NCI-H2196 treated with DMSO at 0.1 percent for 48 hours (cell line): ENCODE data around the gene RBX1.

Experiments
- DNase-seq: peaks from one replicate; lab custom pipeline; 2025; ENCODE audit not compliant: unreplicated experiment; lab: John Stamatoyannopoulos, UW

The RBX1 gene

DNA sequence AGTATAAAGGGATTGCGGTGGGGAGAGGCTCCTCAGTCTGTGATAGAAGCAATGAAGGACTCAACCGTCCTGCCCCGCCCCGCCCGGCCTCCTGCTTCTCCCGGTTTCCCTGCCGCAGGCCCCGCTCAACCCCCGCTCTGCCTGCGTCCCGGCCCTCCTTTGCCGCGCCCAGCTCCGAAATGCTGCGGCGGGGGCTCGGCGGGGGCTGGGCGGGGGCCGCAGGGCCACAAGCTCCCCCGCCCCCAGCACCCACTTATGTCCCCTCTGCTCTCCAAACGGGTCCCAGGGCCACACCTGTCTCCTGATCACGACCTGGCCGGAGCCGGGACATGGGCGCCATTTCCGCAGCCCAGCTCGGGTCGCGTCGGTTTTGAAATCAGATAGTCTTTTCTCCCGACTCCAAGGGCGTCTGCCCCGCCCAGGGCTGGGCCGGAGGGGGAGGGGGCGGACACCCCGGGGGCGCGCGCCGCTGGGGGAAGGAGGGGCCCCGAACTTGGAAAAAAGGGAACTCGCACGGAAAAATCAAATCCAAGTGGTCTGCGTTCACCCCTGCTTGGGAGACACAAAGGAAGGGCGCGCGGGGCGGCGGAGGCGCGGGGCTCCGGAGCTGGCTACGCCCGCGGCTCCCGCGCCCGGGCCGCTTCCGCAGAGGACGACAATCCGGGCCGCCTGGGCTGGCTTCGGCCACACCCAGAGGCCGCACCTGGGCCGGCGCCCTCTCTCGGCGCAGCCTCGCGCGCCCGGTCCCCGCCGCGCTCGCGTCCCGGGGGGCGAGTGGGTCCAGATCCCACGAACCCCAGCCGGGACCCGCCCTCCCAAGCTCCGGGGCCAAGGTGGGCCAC, 70.7 kb downstream of the RBX1 start:
- DNase-seq = peak; percentile 52

DNA sequence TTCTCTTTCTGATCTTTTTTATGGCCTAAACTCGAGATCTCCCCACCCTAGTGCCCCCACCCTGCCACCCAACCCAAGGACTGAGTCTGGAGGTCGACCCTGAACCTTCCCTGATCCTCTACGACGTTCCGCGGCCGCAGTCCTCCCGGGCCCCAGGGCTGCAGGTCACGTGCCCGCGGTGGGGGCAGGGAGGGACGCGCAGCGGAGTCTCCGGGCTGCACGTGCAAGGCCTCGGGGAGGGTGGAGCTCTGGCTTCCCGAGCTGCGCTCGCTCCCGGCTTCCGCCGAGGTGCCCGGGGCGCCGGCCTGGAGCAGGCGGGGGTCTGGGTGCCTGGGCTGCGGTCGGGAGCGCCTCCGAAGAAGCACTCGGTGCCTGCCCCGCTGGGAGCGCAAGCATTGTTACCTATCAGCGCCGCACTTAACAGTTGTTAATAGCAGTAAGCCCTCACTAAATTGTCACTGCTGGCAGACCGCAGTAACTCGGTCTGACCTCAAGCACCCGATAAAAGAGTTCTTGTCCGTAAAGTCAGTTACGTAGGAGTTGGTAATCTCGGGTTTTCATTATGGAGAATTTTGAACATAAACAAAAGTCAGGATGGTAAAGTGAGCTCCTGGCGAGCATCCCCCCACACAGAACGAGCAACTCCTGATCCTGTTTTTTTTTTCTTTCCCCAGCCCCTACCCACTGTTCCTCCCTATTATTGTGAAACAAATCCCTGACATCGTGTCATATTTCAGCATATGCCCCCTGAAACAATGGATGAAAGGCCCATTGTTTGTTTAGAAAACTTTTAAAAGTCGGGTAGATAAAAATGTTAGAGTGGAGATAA, 71.5 kb downstream of the RBX1 start:
- peak; percentile 83 for DNase-seq
